Endothelial cell of umbilical vein (primary cell): Measurements from ENCODE around the gene CAPN12. TPM values are rescaled to one million over a fixed set of nuclear protein-coding genes. Genes with fewer than 3 reads are reported as not detected.
A peak's percentile ranks its signal among the peaks of the same experiment; 100 is the strongest.

Experiments
- BruUV-seq: library from RNA; stranded (reverse); fragments of 400-500 nt; replicated peaks from 2 replicates; lab custom pipeline; 2021; lab: Mats Ljungman, UMichigan
- CTCF ChIA-PET: fragments of 300-600, 350-600 bp; sonication (Branson Sonifier 250); formaldehyde crosslinking; loops from one replicate; lab custom pipeline; 2021; ENCODE audit warnings: antibody characterized with exemption, inconsistent platforms; lab: Charles Lee
- POLR2A ChIA-PET: fragments of 300-600, 350-600 bp; sonication (Branson Sonifier 250); formaldehyde crosslinking; loops from one replicate; lab custom pipeline; 2021; ENCODE audit warnings: antibody characterized with exemption, inconsistent platforms; lab: Charles Lee
- DNase-seq: peaks from one replicate; pipeline ENCODE4 v3.0.0-alpha.2; 2011; ENCODE audit warnings: low read depth, low spot score
- FAIRE-seq: peaks from 2 replicates; lab custom pipeline; 2011; peaks lifted over from hg19 to GRCh38; lab: Jason Lieb, UNC
- H2AFZ ChIP-seq: 2 replicates; pipeline ENCODE4 v1.6.0; 2012; ENCODE audit warnings: low read depth, low read length, control low read depth, inconsistent platforms
- H3K27ac ChIP-seq: 2 replicates; pipeline ENCODE4 v1.5.1; 2011; ENCODE audit warnings: low read depth, mild to moderate bottlenecking, control low read depth, low read length, moderate library complexity; ENCODE audit not compliant: insufficient read depth
- H3K27me3 ChIP-seq, 2 experiments: 2 replicates each; pipeline versions ENCODE4 v1.6.0 to v1.6.1; 2011; ENCODE audit warnings: low read length in 2 of 2, mixed read lengths in 1 of 2; ENCODE audit not compliant: control insufficient read depth in 2 of 2, insufficient read depth in 2 of 2
- H3K36me3 ChIP-seq, 2 experiments: 2 replicates in 1 of 2; 3 replicates in 1 of 2; pipeline ENCODE4 v1.5.1; 2011; ENCODE audit warnings: low read length in 2 of 2, mild to moderate bottlenecking in 1 of 2, moderate library complexity in 1 of 2; ENCODE audit not compliant: control insufficient read depth in 2 of 2, insufficient read depth in 2 of 2; ENCODE audit errors: extremely low read depth in 1 of 2
- H3K4me1 ChIP-seq: 3 replicates; pipeline ENCODE4 v1.5.1; 2011; ENCODE audit warnings: mild to moderate bottlenecking, low read length; ENCODE audit not compliant: control insufficient read depth, insufficient read depth; ENCODE audit errors: extremely low read depth
- H3K4me2 ChIP-seq: 2 replicates; pipeline ENCODE4 v1.6.1; 2011; ENCODE audit warnings: low read length, control low read depth, mixed read lengths; ENCODE audit not compliant: insufficient read depth
- H3K4me3 ChIP-seq, 3 experiments: fragments of 200-600 bp in 1 of 3; sonication (generic), shearing (Covaris generic) in 1 of 3; replicated peaks in 1 of 3; 2 replicates each; pipeline ENCODE4 v1.5.1; 2011 to 2016; ENCODE audit warnings: control low read depth in 3 of 3, low read length in 3 of 3, mild to moderate bottlenecking in 2 of 3, inconsistent platforms in 1 of 3, low read depth in 1 of 3, moderate library complexity in 1 of 3; ENCODE audit not compliant: insufficient read depth in 1 of 3
- H3K79me2 ChIP-seq: 2 replicates; pipeline ENCODE4 v1.6.0; 2012; ENCODE audit warnings: low read length, inconsistent platforms; ENCODE audit not compliant: control insufficient read depth, insufficient read depth
- H3K9ac ChIP-seq: replicated peaks from 2 replicates; pipeline ENCODE3; 2011; ENCODE audit warnings: low read length, control low read depth; ENCODE audit not compliant: insufficient read depth; ENCODE audit errors: extremely low read depth
- H3K9me1 ChIP-seq: replicated peaks from 3 replicates; pipeline ENCODE4 v1.6.0; 2011; ENCODE audit warnings: mild to moderate bottlenecking, low read length; ENCODE audit not compliant: control insufficient read depth, insufficient read depth; ENCODE audit errors: extremely low read depth
- H3K9me3 ChIP-seq: replicated peaks from 2 replicates; pipeline ENCODE4 v1.5.1; 2012; ENCODE audit warnings: low read length, inconsistent platforms; ENCODE audit not compliant: control insufficient read depth, insufficient read depth
- H4K20me1 ChIP-seq: replicated peaks from 2 replicates; pipeline ENCODE3; 2011; ENCODE audit warnings: mild to moderate bottlenecking, low read length; ENCODE audit not compliant: control insufficient read depth, insufficient read depth; ENCODE audit errors: extremely low read depth
- EZH2 ChIP-seq: IDR thresholded peaks from 2 replicates; pipeline ENCODE4 v1.6.1; 2012; ENCODE audit warnings: borderline replicate concordance, low read depth, mild to moderate bottlenecking, moderate library complexity, low read length, inconsistent platforms; ENCODE audit not compliant: severe bottlenecking
- FOS ChIP-seq: IDR thresholded peaks from 2 replicates; pipeline ENCODE4 v1.6.1; 2011; ENCODE audit warnings: mild to moderate bottlenecking, low read length, moderate library complexity, borderline replicate concordance; ENCODE audit not compliant: insufficient read depth
- GATA2 ChIP-seq: IDR thresholded peaks from 2 replicates; pipeline ENCODE4 v1.7.0; 2011; ENCODE audit warnings: low read depth, mild to moderate bottlenecking, moderate library complexity, mixed read lengths, low read length; ENCODE audit not compliant: insufficient read length, insufficient read depth
- JUN ChIP-seq: IDR thresholded peaks from 2 replicates; pipeline ENCODE4 v1.6.1; 2011; ENCODE audit warnings: borderline replicate concordance, low read depth; ENCODE audit not compliant: insufficient read length, insufficient read depth
- MYC ChIP-seq: IDR thresholded peaks from one replicate; pipeline ENCODE4 v1.6.1; 2011; ENCODE audit warnings: mild to moderate bottlenecking, low read depth, low read length
- POLR2A ChIP-seq: IDR thresholded peaks from 2 replicates; pipeline ENCODE4 v1.6.1; 2012; ENCODE audit warnings: low read depth, mild to moderate bottlenecking, control low read depth, low read length
- POLR2AphosphoS5 ChIP-seq: IDR thresholded peaks from 2 replicates; pipeline ENCODE4 v1.6.1; 2012; ENCODE audit warnings: low read depth, mild to moderate bottlenecking, control low read depth, low read length, moderate library complexity; ENCODE audit not compliant: insufficient read depth
- dilution Hi-C: fragments of 300-500 bp; cut with MboI; formaldehyde crosslinking; loops from one replicate; pipeline ENCODE4 v1.15.0; 2019; ENCODE audit warnings: low sequenced_read_pairs; ENCODE audit not compliant: extremely low pct_ligation_motif_present
- intact Hi-C: fragments of 100-400 bp; cut with micrococcal nuclease; formaldehyde crosslinking; loops from one replicate; pipeline ENCODE4 v1.10.0; 2022
- polyA plus RNA-seq, 4 experiments: library from polyadenylated mRNA; depleted of rRNA in 3 of 4; stranded (reverse) in 3 of 4; unstranded in 1 of 4; fragments of >200 nt; gene quantifications; 2 replicates each; pipeline versions ENCODE4 v1.2.1 to v1.2.3, GENCODE V29; 2011 to 2012; ENCODE audit warnings: missing spikeins in 1 of 4
- total RNA-seq: library from RNA; stranded (reverse); gene quantifications from 2 replicates; pipeline ENCODE4 v1.2.3, GENCODE V29; 2021
- TF ChIP-seq, protein P1 (sequence below), 2 donors: IDR thresholded peaks; 1 replicate in 1 of 2; 2 replicates in 1 of 2; pipeline ENCODE4 v1.5.1; 2011; ENCODE audit warnings: low read length in 2 of 2, mild to moderate bottlenecking in 2 of 2, moderate library complexity in 2 of 2, control low read depth in 1 of 2, inconsistent platforms in 1 of 2, low read depth in 1 of 2; ENCODE audit not compliant: insufficient read depth in 1 of 2; ENCODE audit errors: extremely low read depth in 1 of 2
- TF ChIP-seq, protein P2 (sequence below): IDR thresholded peaks from 2 replicates; pipeline ENCODE4 v1.6.1; 2011; ENCODE audit not compliant: insufficient read depth, insufficient read length

Gene CAPN12
- total and polyA plus RNA-seq, 2 donors (not counting 3 experiments of a cell fraction or from before 2014, with no cell fraction given), result 0.35 TPM; not detected in 1

DNA sequence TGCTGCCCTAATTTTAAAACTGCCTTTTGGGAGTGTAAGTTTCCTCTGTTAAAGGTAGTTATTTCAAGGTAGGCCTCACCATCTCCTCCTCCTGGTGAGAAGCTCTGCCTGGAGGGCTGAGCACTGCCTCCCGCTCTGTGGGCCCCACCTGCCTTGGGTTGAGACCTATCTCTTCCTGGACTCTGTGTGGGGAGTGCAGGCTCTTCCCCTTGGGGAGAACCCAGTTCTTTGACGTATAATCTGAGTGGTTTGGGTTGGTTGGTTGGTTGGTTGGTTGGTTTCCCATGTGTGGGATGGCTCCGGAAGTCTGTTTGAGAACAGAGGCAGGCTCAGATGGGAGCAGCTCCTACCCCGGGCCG, 57.8 kb downstream of the CAPN12 start:
- H2AFZ ChIP-seq, result no peak overlapping the region
- no peak overlapping the region for H3K4me3 ChIP-seq
- dilution Hi-C loops (no loop called here), intact Hi-C loops (no loop called here)
- no peak overlapping the region for H3K4me2 ChIP-seq
- H3K36me3 ChIP-seq, result no peaks in the 10 kb centered on the region
- H3K9me3 ChIP-seq, result no peaks in the 10 kb centered on the region
- no peaks in the 10 kb centered on the region for H3K9me1 ChIP-seq
- DNase-seq (no peak), FAIRE-seq (no peak)
- H3K27me3 ChIP-seq, result no peaks in the 10 kb centered on the region
- H3K4me1 ChIP-seq, result peaks cover 48% of the 10 kb centered on the region
- no peaks in the 10 kb centered on the region for H4K20me1 ChIP-seq
- ChIA-PET CTCF (interaction anchor here (0.8 to 2.4 kb wide), 8 partner anchors 9 to 52 kb away, joined by 3 to 13 read pairs (median 6); partner anchors contain the start of gene ACTN4), POLR2A (interaction anchor here (0.8 to 1.5 kb wide), 2 partner anchors 28 to 39 kb away, joined by 5 to 6 read pairs; partner anchors contain the start of gene ACTN4)
- no TSS peak for BruUV-seq
- peak overlapping the region; percentile 90 for H3K27ac ChIP-seq
- TF ChIP-seq MYC, result no peak
- no peak for TF ChIP-seq GATA2
- TF ChIP-seq POLR2AphosphoS5, result no peak
- TF ChIP-seq EZH2, result no peak
- TF ChIP-seq FOS, result no peak
- no peak for TF ChIP-seq JUN
- TF ChIP-seq, protein P1, sequence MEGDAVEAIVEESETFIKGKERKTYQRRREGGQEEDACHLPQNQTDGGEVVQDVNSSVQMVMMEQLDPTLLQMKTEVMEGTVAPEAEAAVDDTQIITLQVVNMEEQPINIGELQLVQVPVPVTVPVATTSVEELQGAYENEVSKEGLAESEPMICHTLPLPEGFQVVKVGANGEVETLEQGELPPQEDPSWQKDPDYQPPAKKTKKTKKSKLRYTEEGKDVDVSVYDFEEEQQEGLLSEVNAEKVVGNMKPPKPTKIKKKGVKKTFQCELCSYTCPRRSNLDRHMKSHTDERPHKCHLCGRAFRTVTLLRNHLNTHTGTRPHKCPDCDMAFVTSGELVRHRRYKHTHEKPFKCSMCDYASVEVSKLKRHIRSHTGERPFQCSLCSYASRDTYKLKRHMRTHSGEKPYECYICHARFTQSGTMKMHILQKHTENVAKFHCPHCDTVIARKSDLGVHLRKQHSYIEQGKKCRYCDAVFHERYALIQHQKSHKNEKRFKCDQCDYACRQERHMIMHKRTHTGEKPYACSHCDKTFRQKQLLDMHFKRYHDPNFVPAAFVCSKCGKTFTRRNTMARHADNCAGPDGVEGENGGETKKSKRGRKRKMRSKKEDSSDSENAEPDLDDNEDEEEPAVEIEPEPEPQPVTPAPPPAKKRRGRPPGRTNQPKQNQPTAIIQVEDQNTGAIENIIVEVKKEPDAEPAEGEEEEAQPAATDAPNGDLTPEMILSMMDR (IDR thresholded peaks at IDR 0.05; ENCODE audit: extremely low read depth in 1 of 2, insufficient read depth in 1 of 2, low read depth in 1 of 2, low read length in 2 of 2), result no peak
- TF ChIP-seq, protein P2, sequence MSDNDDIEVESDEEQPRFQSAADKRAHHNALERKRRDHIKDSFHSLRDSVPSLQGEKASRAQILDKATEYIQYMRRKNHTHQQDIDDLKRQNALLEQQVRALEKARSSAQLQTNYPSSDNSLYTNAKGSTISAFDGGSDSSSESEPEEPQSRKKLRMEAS, result no peak
- no peak for TF ChIP-seq POLR2A
- peak overlapping the region; percentile 72 for H3K9ac ChIP-seq
- H3K79me2 ChIP-seq, result peaks cover 86% of the 10 kb centered on the region
